Common myeloid progenitor, CD34-positive (primary cell): ENCODE measurements around the gene NDUFS6.
"Not testable (repeated sequence)": the region's sequence is repeated elsewhere in the genome, so short reads cannot be mapped to it uniquely, and the experiment has no call there.

Experiments
- CTCF ChIA-PET: fragments of 350-600 bp; sonication (Branson Sonifier 250); formaldehyde crosslinking; loops from one replicate; lab custom pipeline; 2021; ENCODE audit warnings: antibody characterized with exemption; lab: Charles Lee
- POLR2A ChIA-PET: fragments of 350-600 bp; sonication (Branson Sonifier 250); formaldehyde crosslinking; loops from one replicate; lab custom pipeline; 2021; ENCODE audit warnings: antibody characterized with exemption; lab: Charles Lee
- DNase-seq, 3 donors: peaks; one replicate each; pipeline versions ENCODE4 v3.0.0 to v3.0.0-alpha.2; 2013
- H3K27ac ChIP-seq, 2 experiments: 1 replicate in 1 of 2; 2 replicates in 1 of 2; pipeline ENCODE4 v1.7.0; 2013; ENCODE audit warnings: inconsistent platforms in 2 of 2, low read length in 2 of 2, mild to moderate bottlenecking in 2 of 2, low read depth in 1 of 2, moderate library complexity in 1 of 2; ENCODE audit not compliant: severe bottlenecking in 2 of 2, insufficient read depth in 1 of 2, poor library complexity in 1 of 2
- H3K27me3 ChIP-seq, 5 experiments: replicated peaks in 2 of 5; 1 replicate in 3 of 5; 2 replicates in 2 of 5; pipeline versions ENCODE4 v1.6.1 to v1.7.0; 2013; ENCODE audit warnings: low read length in 4 of 5, mild to moderate bottlenecking in 2 of 5, moderate library complexity in 2 of 5, inconsistent platforms in 1 of 5; ENCODE audit not compliant: insufficient read depth in 5 of 5, control insufficient read depth in 4 of 5
- H3K36me3 ChIP-seq, 4 experiments: 1 replicate in 2 of 4; 2 replicates in 2 of 4; pipeline versions ENCODE4 v1.6.1 to v1.7.0; 2013; ENCODE audit warnings: low read length in 3 of 4, control low read depth in 1 of 4, mild to moderate bottlenecking in 1 of 4; ENCODE audit not compliant: control insufficient read depth in 4 of 4, insufficient read depth in 4 of 4
- H3K4me1 ChIP-seq, 4 experiments: 1 replicate in 3 of 4; 2 replicates in 1 of 4; pipeline versions ENCODE4 v1.6.1 to v1.7.1; 2013; ENCODE audit warnings: low read length in 3 of 4, mild to moderate bottlenecking in 3 of 4, control low read depth in 1 of 4, inconsistent platforms in 1 of 4, moderate library complexity in 1 of 4; ENCODE audit not compliant: control insufficient read depth in 4 of 4, insufficient read depth in 4 of 4; ENCODE audit errors: control extremely low read depth in 1 of 4
- H3K4me3 ChIP-seq, 7 experiments: 1 replicate in 4 of 7; 2 replicates in 3 of 7; pipeline versions ENCODE4 v1.5.1 to v1.7.0; 2013; ENCODE audit warnings: mild to moderate bottlenecking in 7 of 7, low read length in 6 of 7, moderate library complexity in 6 of 7, inconsistent platforms in 2 of 7, low read depth in 2 of 7, control low read depth in 1 of 7; ENCODE audit not compliant: insufficient read depth in 4 of 7, control insufficient read depth in 1 of 7; ENCODE audit errors: extremely low read depth in 1 of 7
- H3K9me3 ChIP-seq, 5 experiments: 1 replicate in 4 of 5; 2 replicates in 1 of 5; pipeline versions ENCODE4 v1.6.1 to v1.7.1; 2013; ENCODE audit warnings: low read length in 4 of 5, mild to moderate bottlenecking in 2 of 5, inconsistent platforms in 1 of 5, low read depth in 1 of 5, moderate library complexity in 1 of 5; ENCODE audit not compliant: control insufficient read depth in 4 of 5, insufficient read depth in 2 of 5; ENCODE audit errors: control extremely low read depth in 1 of 5
- WGBS: methylation state at CpG from one replicate; pipeline ENCODE4 v1.1.5; 2013; ENCODE audit not compliant: insufficient coverage; 5-methylcytosine and 5-hydroxymethylcytosine counted together

The NDUFS6 gene

GRCh38 chr5:1815881-1816292 is 14.7 kb downstream of the NDUFS6 start:
- POLR2A ChIA-PET: no interaction called here
- Histone ChIP-seq H3K36me3 (peaks cover 8 to 94% (median 76%) of the 10 kb centered on the region in 4 experiments), H3K4me3 (no peak overlapping the region), H3K4me1 (no peaks in the 10 kb centered on the region), H3K9me3 (peaks cover 0 to 5% (median 0%) of the 10 kb centered on the region in 5 experiments), H3K27me3 (no peaks in the 10 kb centered on the region), H3K27ac (no peak overlapping the region)
- CTCF ChIA-PET: no interaction called here
- no peak for DNase-seq
- WGBS: 97% methylated on average over 16 of the region's 17 CpGs

- 98% methylated on average over 11 of the region's 18 CpGs for WGBS
- H3K4me1 ChIP-seq, DNase-seq, CTCF ChIA-PET, H3K4me3 ChIP-seq, H3K27me3 ChIP-seq, H3K27ac ChIP-seq, H3K9me3 ChIP-seq, POLR2A ChIA-PET: not testable (repeated sequence)
- H3K36me3 ChIP-seq: peaks cover 10 to 96% (median 81%) of the 10 kb centered on the region in 4 experiments
Measured at GRCh38 chr5:1816495-1817089, 15.4 kb downstream of the NDUFS6 start.

GRCh38 chr5:1817261-1818043 is 16.2 kb downstream of the NDUFS6 start:
- Histone ChIP-seq H3K27ac (no peak overlapping the region), H3K4me1 (no peaks in the 10 kb centered on the region), H3K4me3 (no peak overlapping the region), H3K36me3 (peaks cover 12 to 97% (median 80%) of the 10 kb centered on the region in 4 experiments), H3K27me3 (no peaks in the 10 kb centered on the region), H3K9me3 (peaks cover 0 to 5% (median 0%) of the 10 kb centered on the region in 5 experiments)
- WGBS: 88% methylated on average over 9 of the region's 15 CpGs
- DNase-seq: no peak
- ChIA-PET POLR2A (no interaction called here), CTCF (no interaction called here)

- CTCF ChIA-PET: interaction anchor here (1.2 kb wide), 1 partner anchor 16 kb away, joined by 3 read pairs; no protein-coding TSS in a partner anchor
- H3K4me3 ChIP-seq: no peak overlapping the region
- H3K4me1 ChIP-seq: no peaks in the 10 kb centered on the region
- H3K27me3 ChIP-seq: no peaks in the 10 kb centered on the region
- POLR2A ChIA-PET: no interaction called here
- peaks cover 12 to 88% (median 71%) of the 10 kb centered on the region in 4 experiments for H3K36me3 ChIP-seq
- peaks cover 0 to 5% (median 0%) of the 10 kb centered on the region in 5 experiments for H3K9me3 ChIP-seq
- WGBS: 99% methylated on average over 5 of the region's 5 CpGs
- H3K27ac ChIP-seq: no peak overlapping the region
- DNase-seq: no peak
Measured at GRCh38 chr5:1818784-1819183, 17.6 kb downstream of the NDUFS6 start.

- H3K4me1 ChIP-seq: no peaks in the 10 kb centered on the region
- peaks cover 0 to 5% (median 0%) of the 10 kb centered on the region in 5 experiments for H3K9me3 ChIP-seq
- CTCF ChIA-PET: interaction anchor here (1.2 kb wide), 1 partner anchor 16 kb away, joined by 3 read pairs; no protein-coding TSS in a partner anchor
- 92% methylated on average over 2 of the region's 2 CpGs for WGBS
- H3K36me3 ChIP-seq: peaks cover 12 to 83% (median 66%) of the 10 kb centered on the region in 4 experiments
- no peak for DNase-seq
- H3K4me3 ChIP-seq: no peak overlapping the region
- no peak overlapping the region for H3K27ac ChIP-seq
- POLR2A ChIA-PET: no interaction called here
- H3K27me3 ChIP-seq: no peaks in the 10 kb centered on the region
Measured at GRCh38 chr5:1819458-1819857, 18.3 kb downstream of the NDUFS6 start.

- Histone ChIP-seq H3K4me1 (no peaks in the 10 kb centered on the region), H3K27ac (no peak overlapping the region), H3K36me3 (peaks cover 12 to 81% (median 59%) of the 10 kb centered on the region in 4 experiments), H3K4me3 (no peak overlapping the region), H3K9me3 (peaks cover 0 to 5% (median 0%) of the 10 kb centered on the region in 5 experiments), H3K27me3 (no peaks in the 10 kb centered on the region)
- WGBS: 89% methylated on average over 10 of the region's 12 CpGs
- POLR2A ChIA-PET: no interaction called here
- DNase-seq: no peak
- CTCF ChIA-PET: no interaction called here
Measured at GRCh38 chr5:1820381-1820780, 19.2 kb downstream of the NDUFS6 start.

GRCh38 chr5:1820926-1821325 is 19.7 kb downstream of the NDUFS6 start:
- ChIA-PET POLR2A (no interaction called here), CTCF (no interaction called here)
- Histone ChIP-seq H3K4me1 (no peaks in the 10 kb centered on the region), H3K9me3 (peaks cover 0 to 5% (median 0%) of the 10 kb centered on the region in 5 experiments), H3K27ac (no peak overlapping the region), H3K27me3 (no peaks in the 10 kb centered on the region), H3K4me3 (no peak overlapping the region), H3K36me3 (peaks cover 12 to 77% (median 54%) of the 10 kb centered on the region in 4 experiments)
- WGBS: 100% methylated on average over 2 of the region's 4 CpGs
- no peak for DNase-seq
